CD4-positive, alpha-beta T cell (primary cell): Measurements from ENCODE around the gene FBXW12. TPM values are rescaled to one million over a fixed set of nuclear protein-coding genes. Genes with fewer than 3 reads are reported as not detected.

Experiments
- ATAC-seq: fragments of 200-7000 bp; cut with Tn5 transposase; one replicate; pipeline ENCODE4 v1.10.0; 2022; ENCODE audit warnings: mild to moderate bottlenecking; ENCODE audit not compliant: poor library complexity
- CTCF ChIA-PET: fragments of 350-600 bp; sonication (Branson Sonifier 250); formaldehyde crosslinking; loops from one replicate; lab custom pipeline; 2021; ENCODE audit warnings: antibody characterized with exemption, inconsistent platforms; lab: Charles Lee
- POLR2A ChIA-PET: fragments of 350-600 bp; sonication (Branson Sonifier 250); formaldehyde crosslinking; loops from one replicate; lab custom pipeline; 2021; ENCODE audit warnings: antibody characterized with exemption, inconsistent platforms; lab: Charles Lee
- DNase-seq, 14 experiments: peaks; one replicate each; pipeline ENCODE4 v3.0.0-alpha.2; 2013 to 2020; ENCODE audit warnings: mixed read lengths in 2 of 14
- H3K27ac ChIP-seq, 2 donors: one replicate each; pipeline versions ENCODE4 v1.5.1 to v1.7.0; 2013; ENCODE audit warnings: low read length in 2 of 2, low read depth in 1 of 2, mild to moderate bottlenecking in 1 of 2
- H3K27me3 ChIP-seq, 2 experiments: 1 replicate in 1 of 2; 2 replicates in 1 of 2; pipeline versions ENCODE4 v1.6.1 to v1.7.0; 2013; ENCODE audit warnings: low read length in 2 of 2, control low read depth in 1 of 2, mild to moderate bottlenecking in 1 of 2, moderate library complexity in 1 of 2; ENCODE audit not compliant: insufficient read depth in 2 of 2, control insufficient read depth in 1 of 2
- H3K36me3 ChIP-seq: one replicate; pipeline ENCODE4 v1.6.1; 2013; ENCODE audit warnings: low read length, control low read depth; ENCODE audit not compliant: insufficient read depth
- H3K4me1 ChIP-seq: one replicate; pipeline ENCODE4 v1.6.1; 2013; ENCODE audit warnings: low read length, control low read depth; ENCODE audit not compliant: insufficient read depth
- H3K4me3 ChIP-seq: one replicate; pipeline ENCODE4 v1.5.1; 2013; ENCODE audit warnings: mild to moderate bottlenecking, low read length, moderate library complexity
- H3K9me3 ChIP-seq, 2 experiments: 1 replicate in 1 of 2; 2 replicates in 1 of 2; pipeline versions ENCODE4 v1.6.1 to v1.7.0; 2013; ENCODE audit warnings: low read length in 2 of 2, mild to moderate bottlenecking in 2 of 2, control low read depth in 1 of 2, moderate library complexity in 1 of 2; ENCODE audit not compliant: control insufficient read depth in 1 of 2, insufficient read depth in 1 of 2
- H3K27ac Mint-ChIP-seq: one replicate; pipeline ENCODE4 v1.8.0; 2020; ENCODE audit warnings: mixed read lengths
- H3K27me3 Mint-ChIP-seq: one replicate; pipeline ENCODE4 v1.8.0; 2021; ENCODE audit warnings: mixed read lengths
- H3K36me3 Mint-ChIP-seq: one replicate; pipeline ENCODE4 v1.8.0; 2021; ENCODE audit warnings: low read depth, mixed read lengths
- H3K4me1 Mint-ChIP-seq: one replicate; pipeline ENCODE4 v1.8.0; 2021; ENCODE audit warnings: low read depth, mixed read lengths
- H3K4me3 Mint-ChIP-seq: one replicate; pipeline ENCODE4 v1.8.0; 2020; ENCODE audit warnings: mild to moderate bottlenecking, mixed read lengths
- H3K9me3 Mint-ChIP-seq: one replicate; pipeline ENCODE4 v1.8.0; 2020; ENCODE audit warnings: mixed read lengths
- intact Hi-C, 2 experiments: fragments of 100-400 bp; cut with DNase I in 1 of 2; cut with micrococcal nuclease in 1 of 2; formaldehyde crosslinking; loops; one replicate each; pipeline versions ENCODE4 v1.15.1 to v1.9.0; 2023 to 2025; cut with DNase I, micrococcal nuclease
- total RNA-seq, 174 experiments: library from RNA in 2 of 174; stranded (reverse) in 2 of 174; gene quantifications; one replicate each; pipeline ENCODE4 v1.2.3 and lab custom pipeline; 2021 to 2026
- TF ChIP-seq, protein P1 (sequence below): fragments of 200-600 bp; IDR thresholded peaks from one replicate; pipeline ENCODE4 v1.8.0; 2022; ENCODE audit warnings: antibody characterized with exemption, mild to moderate bottlenecking

Gene FBXW12
- total RNA-seq, 2 experiments from 2014 or later = not detected

DNA sequence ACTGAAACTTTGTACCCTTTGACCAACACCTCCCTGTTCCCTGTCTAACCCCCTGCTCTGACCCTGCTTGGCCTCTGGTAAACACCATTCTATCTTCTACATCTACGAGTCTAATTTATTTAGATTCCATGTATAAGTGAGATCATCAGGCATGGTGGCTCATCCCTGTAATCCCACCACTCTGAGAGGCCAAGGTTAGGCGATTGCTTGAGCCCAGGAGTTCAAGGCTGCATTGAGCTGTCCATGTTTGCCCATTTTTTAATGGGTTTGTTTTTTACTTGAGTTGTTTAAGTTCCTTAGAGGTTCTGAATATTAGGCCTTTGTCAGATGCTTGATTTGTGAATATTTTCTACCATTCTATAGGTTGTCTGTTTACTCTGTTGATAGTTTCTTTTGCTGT is 16.9 kb downstream of the FBXW12 start:
- no peaks in the 10 kb centered on the region for H3K9me3 ChIP-seq
- Mint-ChIP-seq H3K36me3 (no peaks in the 10 kb centered on the region), H3K4me3 (no peak overlapping the region), H3K9me3 (no peaks in the 10 kb centered on the region), H3K4me1 (no peaks in the 10 kb centered on the region), H3K27me3 (peaks cover 31% of the 10 kb centered on the region), H3K27ac (no peak overlapping the region)
- CTCF ChIA-PET = interaction anchor here (1.3 kb wide), 1 partner anchor 47 kb away, joined by 3 read pairs; no protein-coding TSS in a partner anchor
- no peaks in the 10 kb centered on the region for H3K27me3 ChIP-seq
- no peaks in the 10 kb centered on the region for H3K4me1 ChIP-seq
- ATAC-seq = no peak
- H3K36me3 ChIP-seq = no peaks in the 10 kb centered on the region
- no peak overlapping the region for H3K27ac ChIP-seq
- intact Hi-C loops = no loop called here
- POLR2A ChIA-PET = no interaction called here
- DNase-seq = no peak
- H3K4me3 ChIP-seq = no peak overlapping the region
- TF ChIP-seq, protein P1, sequence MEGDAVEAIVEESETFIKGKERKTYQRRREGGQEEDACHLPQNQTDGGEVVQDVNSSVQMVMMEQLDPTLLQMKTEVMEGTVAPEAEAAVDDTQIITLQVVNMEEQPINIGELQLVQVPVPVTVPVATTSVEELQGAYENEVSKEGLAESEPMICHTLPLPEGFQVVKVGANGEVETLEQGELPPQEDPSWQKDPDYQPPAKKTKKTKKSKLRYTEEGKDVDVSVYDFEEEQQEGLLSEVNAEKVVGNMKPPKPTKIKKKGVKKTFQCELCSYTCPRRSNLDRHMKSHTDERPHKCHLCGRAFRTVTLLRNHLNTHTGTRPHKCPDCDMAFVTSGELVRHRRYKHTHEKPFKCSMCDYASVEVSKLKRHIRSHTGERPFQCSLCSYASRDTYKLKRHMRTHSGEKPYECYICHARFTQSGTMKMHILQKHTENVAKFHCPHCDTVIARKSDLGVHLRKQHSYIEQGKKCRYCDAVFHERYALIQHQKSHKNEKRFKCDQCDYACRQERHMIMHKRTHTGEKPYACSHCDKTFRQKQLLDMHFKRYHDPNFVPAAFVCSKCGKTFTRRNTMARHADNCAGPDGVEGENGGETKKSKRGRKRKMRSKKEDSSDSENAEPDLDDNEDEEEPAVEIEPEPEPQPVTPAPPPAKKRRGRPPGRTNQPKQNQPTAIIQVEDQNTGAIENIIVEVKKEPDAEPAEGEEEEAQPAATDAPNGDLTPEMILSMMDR = no peak

DNA sequence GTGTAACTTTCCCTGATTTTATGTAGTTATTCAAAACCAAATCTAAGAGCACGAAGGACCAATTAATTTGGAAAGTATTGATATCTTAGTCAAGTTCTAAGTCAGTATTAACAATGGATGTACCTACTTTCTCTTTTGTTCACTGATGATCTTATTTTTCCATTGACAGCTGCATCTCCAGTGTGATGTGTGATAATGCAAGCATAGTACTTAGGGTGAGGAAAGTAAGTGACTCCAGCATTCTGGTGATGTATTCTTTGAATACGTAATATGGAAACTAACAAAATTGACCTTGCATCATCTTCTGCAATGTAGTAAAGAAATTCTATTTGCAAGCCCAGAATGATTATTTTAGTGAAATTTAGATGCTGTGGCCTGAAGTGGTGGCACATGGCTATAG is 22.4 kb downstream of the FBXW12 start:
- TF ChIP-seq, protein P1 = no peak
- intact Hi-C loops = no loop called here
- H3K27ac Mint-ChIP-seq = no peak overlapping the region
- no peak for ATAC-seq
- H3K9me3 Mint-ChIP-seq = no peaks in the 10 kb centered on the region
- ChIA-PET CTCF (no interaction called here), POLR2A (no interaction called here)
- no peaks in the 10 kb centered on the region for H3K36me3 Mint-ChIP-seq
- no peak overlapping the region for H3K4me3 Mint-ChIP-seq
- Histone ChIP-seq H3K27ac (no peak overlapping the region), H3K4me1 (no peaks in the 10 kb centered on the region), H3K4me3 (no peak overlapping the region), H3K27me3 (no peaks in the 10 kb centered on the region), H3K9me3 (no peaks in the 10 kb centered on the region), H3K36me3 (no peaks in the 10 kb centered on the region)
- H3K4me1 Mint-ChIP-seq = no peaks in the 10 kb centered on the region
- peaks cover 32% of the 10 kb centered on the region for H3K27me3 Mint-ChIP-seq
- no peak for DNase-seq

DNA sequence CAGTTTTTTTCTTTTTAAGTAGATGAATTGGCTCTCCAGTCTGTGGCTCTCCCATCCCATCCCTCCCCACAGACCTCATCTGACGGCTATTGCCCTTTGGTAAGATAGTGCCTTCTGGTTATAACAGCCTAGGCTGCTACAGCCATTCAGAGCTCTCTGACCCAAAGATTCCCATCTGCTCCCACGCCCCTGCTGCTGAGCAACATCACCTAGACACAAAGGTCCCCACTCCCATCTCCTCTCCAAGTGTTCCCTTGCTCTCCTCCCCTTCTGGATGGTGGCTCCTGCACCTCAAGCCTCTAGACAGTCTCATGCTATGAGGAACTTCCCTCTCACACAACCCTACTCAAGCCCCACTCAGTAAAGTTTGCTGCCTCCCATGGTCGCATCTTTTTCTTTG is 23.7 kb downstream of the FBXW12 start:
- no peaks in the 10 kb centered on the region for H3K36me3 Mint-ChIP-seq
- intact Hi-C loops = no loop called here
- POLR2A ChIA-PET = no interaction called here
- H3K4me3 ChIP-seq = no peak overlapping the region
- CTCF ChIA-PET = interaction anchor here (1.7 kb wide), 1 partner anchor 40 kb away, joined by 7 read pairs; no protein-coding TSS in a partner anchor
- no peak overlapping the region for H3K27ac Mint-ChIP-seq
- no peaks in the 10 kb centered on the region for H3K9me3 Mint-ChIP-seq
- peaks cover 27% of the 10 kb centered on the region for H3K27me3 Mint-ChIP-seq
- no peaks in the 10 kb centered on the region for H3K9me3 ChIP-seq
- no peaks in the 10 kb centered on the region for H3K4me1 ChIP-seq
- H3K4me1 Mint-ChIP-seq = no peaks in the 10 kb centered on the region
- H3K36me3 ChIP-seq = no peaks in the 10 kb centered on the region
- no peak overlapping the region for H3K4me3 Mint-ChIP-seq
- DNase-seq (no peak), ATAC-seq (no peak)
- no peaks in the 10 kb centered on the region for H3K27me3 ChIP-seq
- no peak overlapping the region for H3K27ac ChIP-seq
- TF ChIP-seq, protein P1 = no peak
